HG03520 (cell line): ENCODE data around the gene DEFB131B.
A peak's percentile ranks its signal among the peaks of the same experiment; 100 is the strongest.
"Not testable (repeated sequence)": the region's sequence is repeated elsewhere in the genome, so short reads cannot be mapped to it uniquely, and the experiment has no call there.

Experiments used
- ATAC-seq: cut with Tn5 transposase; IDR thresholded peaks from one replicate; pipeline ENCODE4 v1.9.1; 2021; ENCODE audit warnings: mild to moderate bottlenecking, moderate library complexity; ENCODE audit not compliant: unreplicated experiment

The DEFB131B gene

DNA sequence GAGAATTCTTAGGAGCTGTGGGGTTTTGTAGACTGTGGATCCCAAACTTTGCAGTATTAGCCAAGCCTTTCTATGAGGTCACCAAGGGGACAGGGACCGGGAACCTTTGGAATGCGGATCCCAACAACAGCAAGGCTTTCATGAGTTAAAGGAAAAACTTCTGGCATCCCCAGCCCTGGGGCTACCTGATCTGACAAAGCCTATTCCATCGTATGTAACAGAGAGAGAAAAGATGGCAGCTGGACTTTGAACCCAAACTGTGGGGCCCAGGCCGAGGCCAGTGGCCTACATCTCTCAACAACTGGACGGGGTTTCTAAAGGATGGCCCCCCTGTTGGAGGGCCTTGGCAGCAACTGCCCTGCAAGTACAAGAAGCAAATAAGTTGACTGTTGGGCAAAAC lies 32.5 kb downstream of the DEFB131B start:
- not testable (repeated sequence) for ATAC-seq

DNA sequence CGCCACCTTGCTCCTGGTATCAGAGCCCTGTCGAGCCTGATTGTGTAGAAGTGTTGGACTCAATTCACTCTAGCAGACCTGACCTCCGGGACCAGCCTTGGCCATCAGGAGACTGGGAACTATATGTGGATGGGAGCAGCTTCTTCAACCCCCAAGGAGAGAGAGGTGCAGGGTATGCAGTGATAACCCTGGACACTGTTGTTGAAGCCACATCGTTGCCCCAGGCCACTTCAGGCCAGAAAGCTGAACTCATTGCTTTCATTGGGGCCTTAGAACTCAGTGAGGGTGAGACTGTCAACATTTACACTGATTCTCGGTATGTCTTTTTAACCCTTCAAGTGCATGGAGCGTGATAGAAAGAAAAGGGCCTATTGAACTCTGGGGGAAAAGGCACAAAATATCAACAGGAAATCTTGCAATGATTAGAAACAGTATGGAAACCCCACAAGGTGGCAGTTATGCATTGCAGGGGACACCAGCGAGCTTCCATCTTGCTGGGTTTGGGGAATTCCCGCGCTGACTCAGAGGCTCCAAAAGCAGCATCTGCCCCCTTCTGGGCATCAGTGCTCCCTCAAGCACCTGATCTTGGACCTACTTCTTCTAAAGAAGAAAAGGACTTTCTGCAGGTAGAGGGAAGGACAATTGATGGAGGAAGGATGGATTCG lies 33.2 kb downstream of the DEFB131B start:
- not testable (repeated sequence) for ATAC-seq

DNA sequence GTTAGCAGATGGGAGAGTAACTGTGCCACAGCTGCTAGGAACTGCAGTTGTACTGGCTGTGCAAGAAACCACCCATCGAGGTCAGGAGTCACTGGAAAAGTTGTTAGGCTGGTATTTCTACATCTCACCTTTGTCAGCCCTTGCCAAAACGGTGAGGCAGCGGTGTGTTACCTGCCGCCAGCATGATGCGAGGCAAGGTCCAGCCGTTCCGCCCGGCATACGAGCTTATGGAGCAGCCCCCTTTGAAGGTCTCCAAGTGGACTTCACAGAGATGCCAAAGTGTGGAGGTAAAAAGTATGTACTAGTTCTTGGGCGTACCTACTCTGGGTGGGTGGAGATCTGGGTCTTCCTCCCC lies 33.7 kb downstream of the DEFB131B start:
- not testable (repeated sequence) for ATAC-seq

DNA sequence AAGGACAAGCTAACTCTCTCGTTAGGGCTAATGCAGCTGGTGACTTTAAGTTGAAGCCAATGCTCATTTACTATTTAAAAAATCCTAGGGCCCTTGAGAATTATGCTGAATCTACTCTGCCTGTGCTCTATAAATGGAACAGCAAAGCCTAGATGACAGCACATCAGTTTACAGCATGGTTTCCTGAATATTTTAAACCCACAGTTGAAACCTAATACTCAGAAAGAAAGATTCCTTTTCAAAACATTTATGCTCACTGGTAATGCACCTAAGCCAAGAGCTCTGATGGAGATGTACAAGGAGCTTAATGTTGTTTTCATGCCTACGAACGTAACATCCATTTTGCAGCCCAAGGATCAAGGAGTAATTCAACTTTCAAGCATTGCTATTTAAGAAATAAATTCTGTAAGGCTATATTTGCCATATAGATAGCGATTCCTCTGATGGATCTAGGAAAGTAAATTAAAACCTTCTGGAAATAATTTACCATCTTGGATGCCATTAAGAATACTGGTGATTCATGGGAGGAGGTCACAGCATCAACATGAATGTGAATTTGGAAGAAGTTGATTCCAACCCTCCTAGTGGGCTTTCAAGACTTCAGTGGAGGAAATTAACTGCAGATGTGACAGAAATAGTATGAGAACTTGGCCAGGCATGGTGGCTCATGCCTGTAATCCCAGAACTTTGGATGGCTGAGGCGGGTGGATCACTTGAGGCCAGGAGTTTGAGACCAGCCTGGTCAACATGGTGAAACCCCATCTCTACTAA lies 35.7 kb downstream of the DEFB131B start:
- no peak for ATAC-seq

DNA sequence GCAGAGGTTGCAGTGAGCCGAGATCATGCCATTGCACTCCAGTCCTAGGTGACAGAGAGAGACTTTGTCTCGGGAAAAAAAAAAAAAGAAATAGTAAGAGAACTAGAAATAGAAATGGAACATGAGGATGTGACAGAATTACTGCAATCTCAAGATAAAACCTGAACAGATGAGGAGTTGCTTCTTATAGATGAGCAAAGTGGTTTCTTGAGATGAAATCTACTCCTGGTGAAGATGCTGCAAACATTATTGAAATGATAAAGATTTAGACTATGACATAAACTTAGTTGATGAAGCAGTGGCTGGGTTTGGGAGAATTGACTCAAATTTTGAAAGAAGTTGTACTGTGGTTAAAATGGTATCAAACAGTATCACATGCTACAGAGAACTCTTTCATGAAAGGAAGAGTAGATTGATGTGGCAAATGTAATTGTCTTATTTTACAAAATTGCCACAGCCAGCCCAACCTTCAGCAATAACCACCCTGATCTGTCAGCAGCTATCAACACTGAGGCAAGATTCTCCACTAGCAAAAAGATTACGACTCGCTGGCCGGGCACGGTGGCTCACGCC lies 36.5 kb downstream of the DEFB131B start:
- ATAC-seq, result no peak

DNA sequence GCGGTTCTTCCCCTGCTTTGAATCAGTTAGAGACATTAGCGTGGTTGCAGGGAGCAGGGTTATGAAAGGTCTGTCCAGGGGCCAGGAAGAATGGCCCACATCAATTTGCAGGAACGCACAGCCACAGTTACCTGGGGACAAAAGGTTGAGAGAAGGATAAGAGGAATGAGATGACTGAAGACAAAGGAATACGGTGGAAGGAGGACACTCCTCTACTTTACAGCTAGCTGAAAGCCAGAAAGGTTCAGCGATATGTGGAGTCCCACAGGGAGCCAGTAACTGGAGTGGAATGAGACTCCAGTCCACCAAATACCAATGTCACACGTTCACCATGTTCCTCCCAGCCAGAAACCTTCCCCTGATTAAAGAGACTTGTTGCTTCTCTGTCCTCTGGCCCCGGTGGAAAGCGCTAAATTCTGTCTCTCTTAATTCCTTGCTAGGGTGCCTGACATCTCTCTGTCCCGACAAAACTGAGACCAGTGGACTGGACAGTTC lies 39.4 kb downstream of the DEFB131B start:
- ATAC-seq, result no peak

DNA sequence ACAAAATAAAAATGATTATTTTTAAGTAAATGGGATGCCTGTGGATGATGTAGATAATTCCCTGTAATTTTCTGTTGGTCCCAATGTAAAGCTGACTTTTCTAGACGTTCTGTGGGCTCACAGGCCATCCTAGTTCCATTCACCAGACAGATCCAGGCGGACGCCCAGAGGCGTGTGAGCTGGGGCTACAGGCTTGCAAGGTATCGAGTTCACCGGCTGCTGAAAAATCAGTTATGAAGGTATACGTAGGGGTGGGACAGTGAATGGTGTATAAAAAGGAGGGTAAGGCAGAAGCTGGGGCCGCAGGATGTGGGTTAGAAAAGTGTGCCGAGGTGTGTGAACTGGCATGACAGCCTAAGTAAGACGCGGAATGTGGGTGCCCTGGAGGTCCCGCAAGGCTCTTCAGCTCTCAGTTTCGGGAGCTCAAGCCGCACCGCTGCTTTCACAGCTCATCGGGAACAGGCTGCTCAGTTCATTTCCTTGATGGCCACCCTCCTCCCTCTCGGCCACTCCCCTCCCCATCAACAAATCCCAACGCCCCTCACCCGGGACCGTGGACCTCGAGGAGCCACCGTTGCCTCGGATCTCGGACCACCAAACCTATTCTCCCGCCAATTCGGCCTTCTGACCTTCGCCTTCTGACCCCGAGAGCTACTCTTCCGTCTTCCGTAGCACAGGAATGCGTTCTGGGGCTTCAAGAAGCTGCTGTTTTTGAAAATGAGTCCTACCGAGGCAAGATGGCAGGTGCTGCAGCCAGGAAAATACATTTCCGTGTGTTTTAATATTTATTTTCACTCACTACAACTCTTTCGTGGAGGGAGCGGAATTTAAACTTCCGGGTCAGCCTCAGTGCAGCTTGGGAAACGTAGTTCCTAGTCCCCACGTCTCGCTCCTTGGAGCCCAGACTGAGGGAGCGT lies 49.8 kb downstream of the DEFB131B start, which contains the start of gene XNDC1N:
XNDC1N (minus strand) TSS at position 775 of the 917 bp plus-strand sequence. CDS start 5,241 bp downstream, outside the sequence.
- ATAC-seq, result peak; percentile 72

DNA sequence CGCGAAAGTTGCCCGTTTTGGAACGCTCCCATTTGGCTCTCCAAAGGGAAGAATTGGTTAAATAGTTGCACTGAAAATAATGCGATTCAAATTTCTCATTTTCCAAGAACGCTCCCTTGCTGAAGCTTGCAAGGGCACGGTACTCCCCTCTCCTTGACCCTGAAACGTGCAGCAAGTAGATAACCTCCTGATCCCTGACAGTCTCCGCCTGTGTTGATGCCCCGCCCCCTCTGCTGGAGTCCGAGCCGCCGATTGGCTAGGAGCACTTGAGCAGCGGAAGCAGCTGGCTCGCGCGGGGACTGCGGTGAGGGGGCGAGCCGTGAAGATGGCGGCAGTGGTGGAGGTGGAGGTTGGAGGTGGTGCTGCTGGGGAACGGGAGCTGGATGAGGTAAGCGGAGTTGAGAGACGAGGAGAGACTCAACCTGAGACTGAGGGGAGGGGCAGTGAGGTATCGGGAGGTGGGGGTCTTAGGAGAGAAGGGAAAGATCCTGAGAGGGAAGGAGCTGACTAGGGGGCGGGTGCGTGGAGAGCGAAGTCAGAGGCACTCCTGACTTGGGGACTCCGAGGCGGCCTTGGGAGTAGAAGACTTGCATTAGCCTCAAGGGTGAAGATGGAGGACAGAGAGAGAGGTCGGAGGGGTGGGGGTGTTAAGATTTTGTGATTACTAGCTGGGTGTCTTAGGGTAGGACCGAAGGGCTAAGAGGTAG lies 50.6 kb downstream of the DEFB131B start, which contains the start of gene RNF121:
RNF121 (plus strand) TSS at position 310 of the 707 bp plus-strand sequence; CDS start at position 326, 16 bp downstream.
- peak; percentile 80 for ATAC-seq

DNA sequence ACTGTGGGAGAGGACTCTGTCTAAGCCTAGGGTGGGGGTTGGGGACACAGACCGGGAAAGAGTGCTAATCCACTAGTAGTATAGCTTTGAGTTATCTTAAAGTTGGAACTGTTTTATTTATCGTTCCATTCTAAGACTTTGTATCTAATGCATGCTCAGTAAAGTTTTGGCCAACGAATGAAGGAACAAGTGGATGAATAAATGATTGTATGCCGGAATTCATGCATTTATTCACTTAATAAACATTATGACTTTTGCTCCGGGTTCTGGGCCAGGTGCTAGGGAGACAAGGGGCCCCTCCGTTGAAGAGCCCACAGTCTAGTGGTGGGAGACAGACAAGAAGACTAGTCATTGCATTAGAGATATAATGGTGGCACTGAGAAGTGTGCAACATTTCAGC lies 51.2 kb downstream of the DEFB131B start:
- ATAC-seq, result no peak

DNA sequence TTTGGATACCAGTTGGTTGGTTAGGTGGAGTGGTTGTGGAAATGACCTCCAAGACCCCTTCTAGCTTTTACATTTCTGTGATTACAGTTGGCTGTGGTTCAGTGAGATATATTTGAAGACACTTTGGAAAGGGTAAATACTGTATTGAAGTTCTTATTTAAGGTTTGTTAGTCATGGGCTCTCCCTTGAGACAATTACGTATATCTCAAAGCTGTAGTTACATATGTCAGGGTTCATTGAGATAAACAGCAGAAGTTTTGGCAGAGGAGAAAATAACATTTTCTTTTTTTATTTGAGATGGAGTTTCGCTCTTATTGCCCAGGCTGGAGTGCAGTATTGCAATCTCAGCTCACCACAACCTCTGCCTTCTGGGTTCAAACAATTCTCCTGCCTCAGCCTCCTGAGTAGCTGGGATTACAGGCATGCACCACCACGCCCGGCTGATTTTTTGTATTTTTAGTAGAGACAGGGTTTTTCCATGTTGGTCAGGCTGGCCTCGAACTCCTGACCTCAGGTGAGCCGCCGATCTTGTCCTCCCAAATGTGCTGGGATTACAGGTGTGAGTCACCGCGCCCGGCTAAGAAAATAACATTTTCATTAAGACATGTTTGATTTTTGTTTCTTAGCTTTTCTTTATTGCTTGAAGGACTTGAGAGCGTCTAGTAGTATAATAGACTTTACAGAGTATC lies 52.4 kb downstream of the DEFB131B start:
- no peak for ATAC-seq

DNA sequence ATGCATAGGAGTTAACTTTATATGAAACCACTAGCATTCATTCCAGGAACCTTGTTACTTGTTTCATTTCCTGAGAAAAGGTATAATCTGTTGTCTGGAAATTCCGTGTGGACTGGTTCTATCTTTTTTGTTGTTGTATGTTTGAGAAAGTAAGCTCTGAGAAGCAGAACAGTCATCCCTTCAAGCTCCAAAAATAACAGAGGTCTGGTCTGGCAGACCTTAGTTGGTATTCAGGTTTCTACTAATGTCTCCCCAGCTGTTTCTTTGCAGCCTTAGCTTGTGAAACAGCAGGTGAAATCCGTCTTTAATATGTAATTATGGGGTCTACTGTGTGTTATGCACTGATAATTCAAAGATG lies 53.0 kb downstream of the DEFB131B start:
- ATAC-seq, result no peak

DNA sequence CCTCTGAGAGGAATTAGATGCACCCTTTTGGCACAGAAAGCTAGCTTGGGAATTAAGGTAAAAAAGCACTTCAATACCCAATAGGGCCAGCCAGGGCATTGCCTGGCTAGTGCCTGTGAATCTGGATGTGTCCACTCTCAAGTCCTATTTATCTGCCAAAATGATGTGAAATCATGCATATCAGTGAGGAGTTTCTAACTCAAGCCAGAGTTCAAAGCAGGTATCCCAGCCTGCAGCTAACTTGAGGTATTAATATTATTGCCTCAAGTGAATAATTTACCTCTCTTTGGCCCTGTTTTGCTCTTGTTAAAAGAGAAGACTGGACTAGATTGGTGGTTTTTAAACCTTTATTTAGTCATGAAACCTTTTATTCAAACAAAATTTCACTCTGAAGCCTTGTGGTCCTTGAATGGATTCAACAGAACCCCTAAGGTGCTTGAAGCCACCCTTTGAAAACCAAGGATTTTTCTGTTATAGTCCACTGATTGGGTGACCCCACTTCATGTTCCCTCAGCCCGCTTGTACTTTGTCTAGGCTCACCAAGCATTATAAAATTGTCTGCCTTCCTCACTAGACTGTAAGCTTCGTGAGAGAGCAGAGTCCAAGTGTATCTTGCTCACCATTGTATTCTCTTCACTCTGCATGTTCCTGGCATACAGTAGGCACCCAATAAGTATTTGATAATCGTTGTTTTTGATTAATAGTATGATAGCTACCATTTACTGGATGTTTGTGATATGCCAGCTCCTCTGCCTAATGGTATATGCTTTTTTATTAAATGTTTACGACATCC lies 55.1 kb downstream of the DEFB131B start:
- ATAC-seq, result no peak
